Right cardiac atrium (tissue), 5 donors: ENCODE measurements around the gene ERC1. TPM values are rescaled to one million over a fixed set of nuclear protein-coding genes. Genes with fewer than 3 reads are reported as not detected.

Experiments
- ATAC-seq, 2 donors: fragments of 200-7000 bp; cut with Tn5 transposase; one replicate each; pipeline versions ENCODE4 v1.8.0 to v1.9.1; 2020; ENCODE audit warnings: moderate library complexity in 2 of 2, mild to moderate bottlenecking in 1 of 2
- DNase-seq, 3 donors: peaks; one replicate each; pipeline ENCODE4 v3.0.0-alpha.2; 2020
- H3K27ac ChIP-seq: one replicate; pipeline ENCODE4 v1.5.1; 2013; ENCODE audit warnings: mild to moderate bottlenecking, low read length, control low read depth, moderate library complexity
- H3K27me3 ChIP-seq: one replicate; pipeline ENCODE4 v1.6.1; 2013; ENCODE audit not compliant: control insufficient read depth, insufficient read depth
- H3K4me1 ChIP-seq: one replicate; pipeline ENCODE4 v1.6.1; 2013; ENCODE audit warnings: low read length; ENCODE audit not compliant: control insufficient read depth, insufficient read depth
- H3K4me3 ChIP-seq: one replicate; pipeline ENCODE4 v1.5.1; 2013; ENCODE audit warnings: low read length, control low read depth
- H3K9me3 ChIP-seq: one replicate; pipeline ENCODE4 v1.6.1; 2013; ENCODE audit warnings: low read length; ENCODE audit not compliant: control insufficient read depth
- WGBS: extraction: QIAGEN DNeasy Blood & Tissue Kit; methylation state at CpG from one replicate; pipeline ENCODE4 v1.1.7; 2013; 5-methylcytosine and 5-hydroxymethylcytosine counted together
- intact Hi-C, 4 donors: fragments of 100-400 bp; cut with DNase I; formaldehyde crosslinking; loops; one replicate each; pipeline versions ENCODE4 v1.11.0 to v1.14.0; 2022 to 2023
- polyA plus RNA-seq: library from polyadenylated mRNA; stranded (reverse); fragments of 200-250 nt; gene quantifications from one replicate; pipeline ENCODE4 v1.2.3, GENCODE V29; 2013
- total RNA-seq, 4 donors: library from RNA; stranded (reverse); fragmentation: NEBNext Ultra II Directional; extraction: Animal tissue kit (Norgen Biotek cat#: 25700); gene quantifications; one replicate each; pipeline ENCODE4 v1.2.1, GENCODE V29; 2021
- donor health status: healthy with polysubstance abuse.
- donor health status: DM: no; HTN: yes; CAD: no.
- donor health status: DM: no; HTN: no; CAD: no.
- donor health status: DM: no; HTN: yes; CAD: no; lungs with severe emphysema.
- donor health status: DM: yes; HTN: yes; CAD: no.

The ERC1 gene
- total and polyA plus RNA-seq, 5 donors: 15.0 to 71.4 (median 62.9) TPM

GRCh38 chr12:1103632-1104031, 112.6 kb downstream of the ERC1 start:
- H3K27ac ChIP-seq: no peak overlapping the region

GRCh38 chr12:1104088-1104800, 113.2 kb downstream of the ERC1 start:
- 81% methylated on average over 8 of the region's 8 CpGs for WGBS
- ATAC-seq (no peak), DNase-seq (no peak)
- H3K4me1 ChIP-seq: no peaks in the 10 kb centered on the region
- no peaks in the 10 kb centered on the region for H3K27me3 ChIP-seq
- no peaks in the 10 kb centered on the region for H3K9me3 ChIP-seq
- no peak overlapping the region for H3K4me3 ChIP-seq
- no peak overlapping the region for H3K27ac ChIP-seq
- intact Hi-C loops: no loop called here

More at GRCh38 chr12:1103632-1104031, 112.6 kb downstream of the ERC1 start:
- DNase-seq: no peak
- Histone ChIP-seq H3K4me1 (no peaks in the 10 kb centered on the region), H3K4me3 (no peak overlapping the region), H3K27me3 (no peaks in the 10 kb centered on the region), H3K9me3 (no peaks in the 10 kb centered on the region)
- no peak for ATAC-seq
- 98% methylated on average over 3 of the region's 3 CpGs for WGBS
- intact Hi-C loops: no loop called here

GRCh38 chr12:1107669-1108068, 116.6 kb downstream of the ERC1 start:
- no peak for ATAC-seq
- DNase-seq: no peak
- no peak overlapping the region for H3K27ac ChIP-seq
- H3K9me3 ChIP-seq: no peaks in the 10 kb centered on the region
- no peak overlapping the region for H3K4me3 ChIP-seq
- no peaks in the 10 kb centered on the region for H3K27me3 ChIP-seq
- no peaks in the 10 kb centered on the region for H3K4me1 ChIP-seq
- intact Hi-C loops: no loop called here

GRCh38 chr12:1108276-1108675, 117.3 kb downstream of the ERC1 start:
- Histone ChIP-seq H3K4me3 (no peak overlapping the region), H3K27ac (no peak overlapping the region), H3K27me3 (no peaks in the 10 kb centered on the region), H3K9me3 (no peaks in the 10 kb centered on the region), H3K4me1 (no peaks in the 10 kb centered on the region)
- WGBS: 94% methylated on average over 1 of the region's 1 CpG
- intact Hi-C loops: no loop called here
- DNase-seq (no peak), ATAC-seq (no peak)

GRCh38 chr12:1115484-1116231, 124.6 kb downstream of the ERC1 start:
- no peak for ATAC-seq

GRCh38 chr12:1117371-1117770, 126.3 kb downstream of the ERC1 start:
- intact Hi-C loops: loop anchor here (5.0 kb wide), 1 partner anchor 465 kb away; no protein-coding TSS in a partner anchor

More at GRCh38 chr12:1115484-1116231, 124.6 kb downstream of the ERC1 start:
- intact Hi-C loops: loop anchor here (5.0 kb wide), 1 partner anchor 467 kb away; no protein-coding TSS in a partner anchor
- no peak overlapping the region for H3K4me3 ChIP-seq
- no peaks in the 10 kb centered on the region for H3K4me1 ChIP-seq
- H3K27ac ChIP-seq: no peak overlapping the region
- no peaks in the 10 kb centered on the region for H3K9me3 ChIP-seq
- no peaks in the 10 kb centered on the region for H3K27me3 ChIP-seq
- no peak for DNase-seq
- WGBS: 78% methylated on average over 4 of the region's 4 CpGs

GRCh38 chr12:1117970-1118563, 127.0 kb downstream of the ERC1 start:
- intact Hi-C loops: loop anchor here (5.0 kb wide), 1 partner anchor 464 kb away; no protein-coding TSS in a partner anchor
- H3K9me3 ChIP-seq: no peaks in the 10 kb centered on the region
- ATAC-seq: peak; percentile 64
- peak; percentile 55 to 84 (median 64) for DNase-seq
- H3K27ac ChIP-seq: no peak overlapping the region
- no peaks in the 10 kb centered on the region for H3K4me1 ChIP-seq
- 24% methylated on average over 5 of the region's 5 CpGs for WGBS
- H3K4me3 ChIP-seq: no peak overlapping the region
- H3K27me3 ChIP-seq: no peaks in the 10 kb centered on the region

More at GRCh38 chr12:1117371-1117770, 126.3 kb downstream of the ERC1 start:
- H3K27me3 ChIP-seq: no peaks in the 10 kb centered on the region
- no peak for DNase-seq
- 65% methylated on average over 6 of the region's 6 CpGs for WGBS
- H3K27ac ChIP-seq: no peak overlapping the region
- no peaks in the 10 kb centered on the region for H3K4me1 ChIP-seq
- H3K9me3 ChIP-seq: no peaks in the 10 kb centered on the region
- H3K4me3 ChIP-seq: no peak overlapping the region
- no peak for ATAC-seq

GRCh38 chr12:1122786-1123185, 131.8 kb downstream of the ERC1 start:
- ATAC-seq: peak in 1 of 2 donors; percentile 28
- intact Hi-C loops: no loop called here
- H3K9me3 ChIP-seq: no peaks in the 10 kb centered on the region
- H3K4me1 ChIP-seq: no peaks in the 10 kb centered on the region
- H3K27me3 ChIP-seq: no peaks in the 10 kb centered on the region
- DNase-seq: no peak
- no peak overlapping the region for H3K4me3 ChIP-seq
- 62% methylated on average over 3 of the region's 3 CpGs for WGBS
- no peak overlapping the region for H3K27ac ChIP-seq

GRCh38 chr12:1126091-1126490, 135.1 kb downstream of the ERC1 start:
- H3K9me3 ChIP-seq: no peaks in the 10 kb centered on the region
- 94% methylated on average over 2 of the region's 2 CpGs for WGBS
- intact Hi-C loops: no loop called here

GRCh38 chr12:1127021-1127420, 136.0 kb downstream of the ERC1 start:
- no peak for DNase-seq
- Histone ChIP-seq H3K27me3 (no peaks in the 10 kb centered on the region), H3K4me1 (peaks cover 7% of the 10 kb centered on the region), H3K9me3 (no peaks in the 10 kb centered on the region), H3K27ac (no peak overlapping the region), H3K4me3 (no peak overlapping the region)
- ATAC-seq: no peak
- WGBS: 96% methylated on average over 1 of the region's 1 CpG
- intact Hi-C loops: no loop called here

More at GRCh38 chr12:1126091-1126490, 135.1 kb downstream of the ERC1 start:
- Histone ChIP-seq H3K4me3 (no peak overlapping the region), H3K27me3 (no peaks in the 10 kb centered on the region), H3K4me1 (peaks cover 5% of the 10 kb centered on the region), H3K27ac (no peak overlapping the region)
- no peak for DNase-seq
- ATAC-seq: no peak

- ATAC-seq (no peak), DNase-seq (no peak)
- intact Hi-C loops: no loop called here
- no peaks in the 10 kb centered on the region for H3K9me3 ChIP-seq
- whole genome bisulfite sequencing: 62% methylated on average over 3 of the region's 3 CpGs
- H3K27me3 ChIP-seq: no peaks in the 10 kb centered on the region
- H3K4me3 ChIP-seq: no peak overlapping the region
- H3K4me1 ChIP-seq: peaks cover 7% of the 10 kb centered on the region
- H3K27ac ChIP-seq: no peak overlapping the region
These were observed 139.1 kb downstream of the ERC1 start for GRCh38 chr12:1130164-1130563.
